GM10248 (cell line): ENCODE measurements around the gene LENEP.
A peak's percentile ranks its signal among the peaks of the same experiment; 100 is the strongest.

Experiments used
- CTCF ChIA-PET: fragments of 300-600 bp; sonication (Branson Sonifier 250); formaldehyde crosslinking; extraction: SDS; loops from one replicate; lab custom pipeline; 2021; ENCODE audit warnings: antibody characterized with exemption; lab: Yijun Ruan, JAX
- POLR2A ChIA-PET: fragments of 350-650 bp; sonication (Branson Sonifier 250); formaldehyde crosslinking; extraction: SDS; loops from one replicate; lab custom pipeline; 2020; ENCODE audit warnings: antibody characterized with exemption; lab: Yijun Ruan, JAX
- DNase-seq: peaks from one replicate; pipeline ENCODE4 v3.0.0; 2012; ENCODE audit errors: extremely low spot score
- TF ChIP-seq, protein P1 (sequence below): IDR thresholded peaks from 2 replicates; pipeline ENCODE4 v1.5.1; 2012; ENCODE audit warnings: mild to moderate bottlenecking, low read depth; ENCODE audit errors: extremely low read depth, missing control alignments, control extremely low read depth

Gene LENEP

GRCh38 chr1:154945962-154946850 is 47.2 kb upstream of the LENEP start:
- POLR2A ChIA-PET, result interaction anchor here (0.9 kb wide), 2 partner anchors 10 to 76 kb away, joined by 3 read pairs; partner anchors contain the start of genes KCNN3 and PMVK
- no peak for DNase-seq
- CTCF ChIA-PET, result interaction anchor here (0.8 to 3.3 kb wide), 8 partner anchors 9 to 466 kb away, joined by 3 to 26 read pairs (median 5); partner anchors contain the start of genes ADAM15, EFNA4, PMVK and PYGO2
- TF ChIP-seq, protein P1, sequence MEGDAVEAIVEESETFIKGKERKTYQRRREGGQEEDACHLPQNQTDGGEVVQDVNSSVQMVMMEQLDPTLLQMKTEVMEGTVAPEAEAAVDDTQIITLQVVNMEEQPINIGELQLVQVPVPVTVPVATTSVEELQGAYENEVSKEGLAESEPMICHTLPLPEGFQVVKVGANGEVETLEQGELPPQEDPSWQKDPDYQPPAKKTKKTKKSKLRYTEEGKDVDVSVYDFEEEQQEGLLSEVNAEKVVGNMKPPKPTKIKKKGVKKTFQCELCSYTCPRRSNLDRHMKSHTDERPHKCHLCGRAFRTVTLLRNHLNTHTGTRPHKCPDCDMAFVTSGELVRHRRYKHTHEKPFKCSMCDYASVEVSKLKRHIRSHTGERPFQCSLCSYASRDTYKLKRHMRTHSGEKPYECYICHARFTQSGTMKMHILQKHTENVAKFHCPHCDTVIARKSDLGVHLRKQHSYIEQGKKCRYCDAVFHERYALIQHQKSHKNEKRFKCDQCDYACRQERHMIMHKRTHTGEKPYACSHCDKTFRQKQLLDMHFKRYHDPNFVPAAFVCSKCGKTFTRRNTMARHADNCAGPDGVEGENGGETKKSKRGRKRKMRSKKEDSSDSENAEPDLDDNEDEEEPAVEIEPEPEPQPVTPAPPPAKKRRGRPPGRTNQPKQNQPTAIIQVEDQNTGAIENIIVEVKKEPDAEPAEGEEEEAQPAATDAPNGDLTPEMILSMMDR, result no peak

DNA sequence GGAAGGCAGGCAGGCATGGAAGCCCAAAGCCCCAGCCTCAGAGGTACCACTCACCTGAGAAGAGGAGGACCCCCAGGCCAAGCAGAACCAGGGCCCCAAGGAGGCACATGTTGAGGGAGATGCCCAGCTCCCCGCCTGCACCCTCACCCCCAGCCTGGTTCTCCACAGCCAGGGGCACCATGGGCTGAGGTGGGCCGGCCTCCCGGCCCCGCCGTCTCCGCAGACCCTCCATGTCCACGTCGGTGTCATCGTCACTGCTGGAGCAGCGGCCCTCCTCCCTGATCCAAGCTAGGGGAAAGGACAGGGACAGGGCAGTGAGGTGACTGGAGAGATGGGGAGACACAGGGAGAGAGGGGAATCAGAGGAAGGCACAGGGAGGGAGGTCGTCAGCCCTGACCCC is 45.3 kb upstream of the LENEP start:
- TF ChIP-seq, protein P1, result no peak
- ChIA-PET CTCF (interaction anchor here (1.1 to 1.7 kb wide), 4 partner anchors 12 to 279 kb away, joined by 3 to 7 read pairs (median 5); partner anchors contain the start of genes PMVK and PYGO2), POLR2A (interaction anchor here (0.5 to 1.4 kb wide), 3 partner anchors 12 to 1291 kb away, joined by 3 to 5 read pairs (median 3); partner anchors contain the start of gene PMVK)
- DNase-seq, result no peak

DNA sequence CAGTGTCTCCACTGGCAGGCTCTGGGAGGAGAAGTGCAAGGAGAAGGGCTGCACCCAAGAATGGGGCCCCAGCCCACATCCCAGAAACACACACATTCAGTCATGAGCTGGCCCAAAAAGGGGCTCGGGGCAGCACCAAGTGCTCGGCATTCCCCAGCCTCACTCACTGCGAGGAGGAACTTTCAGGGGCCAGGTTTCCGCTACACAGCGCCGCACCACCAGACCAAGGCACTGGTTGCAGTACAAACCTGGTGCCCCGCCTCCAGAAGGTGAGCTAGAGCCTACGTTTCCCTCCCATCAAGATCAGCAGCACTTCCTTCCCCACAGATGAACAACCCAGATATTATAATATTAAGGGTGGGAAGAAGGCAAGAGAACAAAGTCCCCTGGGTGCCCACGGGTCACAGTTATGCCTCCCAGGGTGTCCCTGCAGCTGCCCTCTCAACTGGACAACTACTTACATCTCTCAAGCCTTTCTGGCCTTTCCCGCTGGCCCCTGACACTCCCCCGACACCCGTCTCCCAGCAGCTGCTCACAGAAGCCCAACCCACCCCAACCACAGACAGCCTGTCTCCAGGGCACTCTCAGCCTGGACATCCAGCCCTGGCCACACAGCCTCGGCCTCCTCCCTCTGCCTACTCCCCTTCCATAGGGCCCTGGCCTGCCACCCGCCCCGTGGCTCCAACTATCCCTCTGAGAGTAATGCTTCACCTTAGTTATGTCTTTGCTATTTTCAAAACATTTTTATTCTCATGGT is 41.3 kb upstream of the LENEP start:
- POLR2A ChIA-PET, result interaction anchor here (0.6 to 2.7 kb wide), 4 partner anchors 14 to 1137 kb away, joined by 3 to 9 read pairs (median 6); partner anchors contain the start of genes PMVK and SHC1

DNA sequence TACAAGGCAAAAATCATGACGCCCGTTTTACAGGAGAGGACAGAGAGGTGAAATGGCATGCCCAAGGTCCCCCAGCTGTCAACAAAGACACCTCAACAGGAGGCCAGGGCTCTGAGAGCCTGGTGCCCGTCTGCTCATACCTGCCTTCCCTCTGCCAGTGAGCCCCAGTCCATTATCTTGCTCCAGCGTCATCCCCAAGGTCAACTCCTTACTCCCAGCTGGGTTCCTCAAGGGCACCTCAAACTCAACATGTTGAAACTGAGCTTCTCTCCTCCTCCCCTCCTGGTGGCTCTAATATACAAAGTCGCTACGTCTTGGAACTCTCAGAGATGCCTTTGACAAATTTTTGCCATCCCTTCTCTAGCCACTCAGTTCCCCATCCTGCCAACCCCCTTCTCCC is 40.7 kb upstream of the LENEP start:
- DNase-seq, result no peak
- ChIA-PET POLR2A (interaction anchor here (0.6 to 2.7 kb wide), 5 partner anchors 8 to 1137 kb away, joined by 3 to 9 read pairs (median 5); partner anchors contain the start of genes PMVK and SHC1), CTCF (interaction anchor here (0.8 to 1.5 kb wide), 6 partner anchors 27 to 406 kb away, joined by 3 to 5 read pairs (median 4); no protein-coding TSS in a partner anchor)
- TF ChIP-seq, protein P1, result no peak

More for the DNA sequence above, 41.3 kb upstream of the LENEP start:
- peak; percentile 59 for DNase-seq
- CTCF ChIA-PET, result interaction anchor here (0.8 to 3.5 kb wide), 7 partner anchors 9 to 405 kb away, joined by 3 to 17 read pairs (median 4); partner anchors contain the start of gene PYGO2
- TF ChIP-seq, protein P1, result no peak

DNA sequence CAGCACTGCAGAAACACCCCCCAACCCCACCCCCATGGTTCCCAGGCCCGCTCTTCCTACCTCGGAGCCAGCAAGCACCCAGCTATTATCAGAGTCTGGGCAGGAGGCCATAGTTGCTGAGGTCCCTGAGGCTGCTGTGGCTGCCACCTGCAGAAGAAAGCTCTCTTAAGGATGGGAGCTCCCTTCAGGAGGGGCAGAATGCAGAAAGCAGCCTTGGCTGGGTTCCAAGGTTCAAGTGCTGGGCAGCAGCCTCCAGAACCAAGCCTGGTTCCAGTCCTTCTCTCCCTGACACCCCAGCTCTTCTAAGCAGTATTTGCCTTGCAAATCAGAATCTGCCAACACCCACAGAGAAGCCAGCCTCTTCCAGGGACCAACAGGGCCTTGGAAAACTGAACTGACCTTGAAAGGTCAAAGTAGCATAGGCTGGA is 39.8 kb upstream of the LENEP start:
- CTCF ChIA-PET, result interaction anchor here (1.1 to 5.2 kb wide), 5 partner anchors 20 to 64 kb away, joined by 3 to 22 read pairs (median 4); no protein-coding TSS in a partner anchor
- POLR2A ChIA-PET, result interaction anchor here (1.1 to 2.7 kb wide), 2 partner anchors 9 to 17 kb away, joined by 5 to 9 read pairs; partner anchors contain the start of gene PMVK
- TF ChIP-seq, protein P1, result no peak
- DNase-seq, result no peak

- CTCF ChIA-PET, result interaction anchor here (0.8 to 5.2 kb wide), 11 partner anchors 15 to 285 kb away, joined by 3 to 22 read pairs (median 5); partner anchors contain the start of genes FLAD1 and SHC1
- POLR2A ChIA-PET, result interaction anchor here (1.0 to 1.4 kb wide), 3 partner anchors 10 to 395 kb away, joined by 3 to 10 read pairs (median 3); no protein-coding TSS in a partner anchor
- no peak for DNase-seq
- TF ChIP-seq, protein P1, result no peak
Observed at GRCh38 chr1:154954541-154954940, 38.8 kb upstream of the LENEP start.
